Activated CD8-positive, alpha-beta memory T cell treated with anti-CD3 and anti-CD28 coated beads for 1 hour (primary cell): Measurements from ENCODE around the gene LYZ.
"Not testable (repeated sequence)": the region's sequence is repeated elsewhere in the genome, so short reads cannot be mapped to it uniquely, and the experiment has no call there.

ENCODE experiments used
- DNase-seq, 2 donors: peaks; one replicate each; pipeline ENCODE4 v3.0.0-alpha.2; 2020; ENCODE audit warnings: low read depth in 1 of 2; ENCODE audit errors: extremely low read depth in 1 of 2

The LYZ gene

GRCh38 chr12:69348162-69348938, at the start of gene LYZ:
TSS of gene LYZ (plus strand) at chr12:69348381. CDS start at chr12:69348409, 28 bp downstream.
- no peak for DNase-seq

GRCh38 chr12:69298947-69299346, 49.2 kb upstream of the LYZ start:
- DNase-seq: no peak

GRCh38 chr12:69304284-69304683, 43.9 kb upstream of the LYZ start:
- DNase-seq: no peak

GRCh38 chr12:69309461-69309860, 38.7 kb upstream of the LYZ start:
- no peak for DNase-seq

GRCh38 chr12:69313209-69313608, 35.0 kb upstream of the LYZ start:
- DNase-seq: no peak

GRCh38 chr12:69316784-69317183, 31.4 kb upstream of the LYZ start:
- DNase-seq: not testable (repeated sequence)

GRCh38 chr12:69317233-69317632, 30.9 kb upstream of the LYZ start:
- not testable (repeated sequence) for DNase-seq

- DNase-seq: no peak
These were observed 30.0 kb upstream of the LYZ start for GRCh38 chr12:69318225-69318624.

- no peak for DNase-seq
These were observed 26.8 kb upstream of the LYZ start for GRCh38 chr12:69321351-69321750.

GRCh38 chr12:69324797-69325466, 23.2 kb upstream of the LYZ start:
- no peak for DNase-seq

- DNase-seq: no peak
These were observed 19.8 kb upstream of the LYZ start for GRCh38 chr12:69328426-69328825.

GRCh38 chr12:69329669-69330428, 18.3 kb upstream of the LYZ start:
- DNase-seq: no peak

GRCh38 chr12:69330475-69331473, 17.4 kb upstream of the LYZ start:
- DNase-seq: peak; percentile 15 to 28

- DNase-seq: no peak
These were observed 16.7 kb upstream of the LYZ start for GRCh38 chr12:69331519-69331908.

- no peak for DNase-seq
These were observed 16.1 kb upstream of the LYZ start for GRCh38 chr12:69331909-69332684.

GRCh38 chr12:69332815-69333358, 15.3 kb upstream of the LYZ start:
- DNase-seq: no peak

GRCh38 chr12:69334158-69334557, 14.0 kb upstream of the LYZ start:
- DNase-seq: no peak

GRCh38 chr12:69337311-69338090, 10.7 kb upstream of the LYZ start:
- DNase-seq: no peak
